Measurements from ENCODE around the gene SIK2. TPM values are rescaled to one million over a fixed set of nuclear protein-coding genes. Genes with fewer than 3 reads are reported as not detected.

The SIK2 gene
- total and polyA plus RNA-seq, 2 donors (not counting 3 experiments of a cell fraction or from before 2014, with no cell fraction given): 14.6 to 17.1 TPM

DNA sequence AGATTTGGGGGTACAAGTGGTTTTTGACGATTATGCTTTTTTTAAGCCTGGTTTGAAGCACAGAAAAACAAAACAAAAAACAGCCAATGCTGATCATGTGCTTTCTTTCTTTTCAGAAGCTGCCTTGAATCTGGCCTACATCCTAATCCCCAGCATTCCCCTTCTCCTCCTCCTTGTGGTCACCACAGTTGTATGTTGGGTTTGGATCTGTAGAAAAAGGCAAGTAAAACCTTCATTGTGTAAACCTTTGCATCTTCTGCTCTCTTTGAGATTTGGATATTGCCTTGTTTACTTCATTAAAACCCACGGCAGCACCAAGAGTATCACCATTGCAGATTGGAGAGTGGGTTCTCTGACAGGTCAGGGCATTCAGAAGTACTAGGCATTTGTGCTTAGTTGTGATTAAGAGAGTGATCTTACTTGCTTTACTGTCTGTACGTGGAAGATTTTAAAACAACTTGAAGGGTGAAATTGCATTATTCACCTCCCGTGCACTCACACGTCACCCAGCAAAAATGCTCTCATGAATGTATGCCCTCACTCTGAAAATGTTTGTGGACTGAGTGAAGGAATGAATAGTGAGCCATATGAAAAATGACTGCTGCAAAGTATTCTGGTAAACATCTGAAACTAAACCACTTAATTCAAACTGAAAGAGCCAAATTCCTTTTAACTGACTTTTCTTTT is 44.7 kb upstream of the SIK2 start:
- H3K36me3 ChIP-seq (ENCODE audit: control insufficient read depth in 2 of 2, extremely low read depth in 1 of 2, insufficient read depth in 2 of 2, low read length in 2 of 2): no peaks in the 10 kb centered on the region
- H3K4me1 ChIP-seq (ENCODE audit: control insufficient read depth, extremely low read depth, insufficient read depth, low read length): no peaks in the 10 kb centered on the region
- dilution Hi-C loops (cut with MboI; ENCODE audit: extremely low pct_ligation_motif_present, low sequenced_read_pairs) (no loop called here), intact Hi-C loops (cut with micrococcal nuclease) (no loop called here)
- BruUV-seq (replicated peaks): no TSS peak
- DNase-seq (ENCODE audit: low read depth, low spot score) (no peak), FAIRE-seq (no peak)
- no peak overlapping the region for H3K4me3 ChIP-seq (replicated peaks in 1 of 3; ENCODE audit: insufficient read depth in 1 of 3, low read depth in 1 of 3, low read length in 3 of 3)
- no peaks in the 10 kb centered on the region for H4K20me1 ChIP-seq (replicated peaks; ENCODE audit: control insufficient read depth, extremely low read depth, insufficient read depth, low read length)
- TF ChIP-seq JUN (IDR thresholded peaks at IDR 0.05; ENCODE audit: borderline replicate concordance, insufficient read depth, insufficient read length, low read depth): no peak
- no peak for TF ChIP-seq EZH2 (IDR thresholded peaks at IDR 0.05; ENCODE audit: borderline replicate concordance, low read depth, low read length, severe bottlenecking)
- TF ChIP-seq GATA2 (IDR thresholded peaks at IDR 0.05; ENCODE audit: insufficient read depth, insufficient read length, low read depth, low read length): no peak
- H3K79me2 ChIP-seq (ENCODE audit: control insufficient read depth, insufficient read depth, low read length): no peaks in the 10 kb centered on the region
- H3K4me2 ChIP-seq (ENCODE audit: insufficient read depth, low read length): no peak overlapping the region
- no peak overlapping the region for H3K27ac ChIP-seq (ENCODE audit: insufficient read depth, low read depth, low read length)
- CTCF ChIA-PET: interaction anchor here (1.1 to 1.5 kb wide), 2 partner anchors 236 to 284 kb away, joined by 3 to 5 read pairs; no protein-coding TSS in a partner anchor
- no peak overlapping the region for H2AFZ ChIP-seq (ENCODE audit: low read depth, low read length)
- H3K9me3 ChIP-seq (replicated peaks; ENCODE audit: control insufficient read depth, insufficient read depth, low read length): no peaks in the 10 kb centered on the region
- H3K27me3 ChIP-seq (ENCODE audit: control insufficient read depth in 2 of 2, insufficient read depth in 2 of 2, low read length in 2 of 2): peaks cover 2 to 4% of the 10 kb centered on the region in 2 experiments
- H3K9me1 ChIP-seq (replicated peaks; ENCODE audit: control insufficient read depth, extremely low read depth, insufficient read depth, low read length): no peaks in the 10 kb centered on the region
- POLR2A ChIA-PET: no interaction called here
- H3K9ac ChIP-seq (replicated peaks; ENCODE audit: extremely low read depth, insufficient read depth, low read length): no peak overlapping the region

DNA sequence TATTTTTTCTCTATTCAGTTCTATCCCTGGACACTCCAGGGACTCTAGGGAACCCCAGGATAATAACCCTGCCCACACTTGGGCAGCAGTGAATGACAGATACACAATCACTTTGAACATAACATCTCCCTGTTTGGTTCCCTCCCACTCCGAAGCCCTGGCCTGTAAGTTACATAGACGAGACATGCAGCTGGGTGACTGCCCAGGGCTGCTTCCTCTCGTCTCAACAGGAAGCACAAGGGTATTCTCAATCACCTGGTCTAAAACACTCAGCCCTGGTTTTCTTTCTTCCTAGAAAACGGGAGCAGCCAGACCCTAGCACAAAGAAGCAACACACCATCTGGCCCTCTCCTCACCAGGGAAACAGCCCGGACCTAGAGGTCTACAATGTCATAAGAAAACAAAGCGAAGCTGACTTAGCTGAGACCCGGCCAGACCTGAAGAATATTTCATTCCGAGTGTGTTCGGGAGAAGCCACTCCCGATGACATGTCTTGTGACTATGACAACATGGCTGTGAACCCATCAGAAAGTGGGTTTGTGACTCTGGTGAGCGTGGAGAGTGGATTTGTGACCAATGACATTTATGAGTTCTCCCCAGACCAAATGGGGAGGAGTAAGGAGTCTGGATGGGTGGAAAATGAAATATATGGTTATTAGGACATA is 42.3 kb upstream of the SIK2 start:
- CTCF ChIA-PET: interaction anchor here (2.2 to 4.0 kb wide), 2 partner anchors 9 to 218 kb away, joined by 7 to 15 read pairs; no protein-coding TSS in a partner anchor
- no peaks in the 10 kb centered on the region for H3K4me1 ChIP-seq (ENCODE audit: control insufficient read depth, extremely low read depth, insufficient read depth, low read length)
- no peak for FAIRE-seq
- H3K79me2 ChIP-seq (ENCODE audit: control insufficient read depth, insufficient read depth, low read length): no peaks in the 10 kb centered on the region
- H3K9ac ChIP-seq (replicated peaks; ENCODE audit: extremely low read depth, insufficient read depth, low read length): no peak overlapping the region
- TF ChIP-seq EZH2 (IDR thresholded peaks at IDR 0.05; ENCODE audit: borderline replicate concordance, low read depth, low read length, severe bottlenecking) (no peak), JUN (IDR thresholded peaks at IDR 0.05; ENCODE audit: borderline replicate concordance, insufficient read depth, insufficient read length, low read depth) (no peak), GATA2 (IDR thresholded peaks at IDR 0.05; ENCODE audit: insufficient read depth, insufficient read length, low read depth, low read length) (no peak), MYC (IDR thresholded peaks at IDR 0.05; ENCODE audit: low read depth, low read length) (no peak), POLR2A (IDR thresholded peaks at IDR 0.05; ENCODE audit: low read depth, low read length) (no peak), CTCF (IDR thresholded peaks at IDR 0.05; ENCODE audit: extremely low read depth in 1 of 2, insufficient read depth in 1 of 2, low read depth in 1 of 2, low read length in 2 of 2) (no peak), MAX (IDR thresholded peaks at IDR 0.05; ENCODE audit: insufficient read depth, insufficient read length) (no peak), POLR2AphosphoS5 (IDR thresholded peaks at IDR 0.05; ENCODE audit: insufficient read depth, low read depth, low read length) (no peak), FOS (IDR thresholded peaks at IDR 0.05; ENCODE audit: borderline replicate concordance, insufficient read depth, low read length) (no peak)
- H4K20me1 ChIP-seq (replicated peaks; ENCODE audit: control insufficient read depth, extremely low read depth, insufficient read depth, low read length): no peaks in the 10 kb centered on the region
- no peak overlapping the region for H2AFZ ChIP-seq (ENCODE audit: low read depth, low read length)
- no peak for DNase-seq (ENCODE audit: low read depth, low spot score)
- H3K4me2 ChIP-seq (ENCODE audit: insufficient read depth, low read length): no peak overlapping the region
- no peaks in the 10 kb centered on the region for H3K9me1 ChIP-seq (replicated peaks; ENCODE audit: control insufficient read depth, extremely low read depth, insufficient read depth, low read length)
- dilution Hi-C loops (cut with MboI; ENCODE audit: extremely low pct_ligation_motif_present, low sequenced_read_pairs): no loop called here
- no peaks in the 10 kb centered on the region for H3K9me3 ChIP-seq (replicated peaks; ENCODE audit: control insufficient read depth, insufficient read depth, low read length)
- H3K4me3 ChIP-seq (replicated peaks in 1 of 3; ENCODE audit: insufficient read depth in 1 of 3, low read depth in 1 of 3, low read length in 3 of 3): no peak overlapping the region
- POLR2A ChIA-PET: no interaction called here
- H3K27me3 ChIP-seq (ENCODE audit: control insufficient read depth in 2 of 2, insufficient read depth in 2 of 2, low read length in 2 of 2): peaks cover 0 to 2% of the 10 kb centered on the region in 2 experiments
- no TSS peak for BruUV-seq (replicated peaks)
- intact Hi-C loops (cut with micrococcal nuclease): no loop called here
- no peak overlapping the region for H3K27ac ChIP-seq (ENCODE audit: insufficient read depth, low read depth, low read length)
- no peaks in the 10 kb centered on the region for H3K36me3 ChIP-seq (ENCODE audit: control insufficient read depth in 2 of 2, extremely low read depth in 1 of 2, insufficient read depth in 2 of 2, low read length in 2 of 2)
